ENCODE measurements around the gene KIAA1586. TPM values are rescaled to one million over a fixed set of nuclear protein-coding genes. Genes with fewer than 3 reads are reported as not detected.

KIAA1586 gene
- polyA plus RNA-seq, 1 donor (not counting 4 experiments of a cell fraction or from before 2014, with no cell fraction given), result 8.2 TPM

- no peaks in the 10 kb centered on the region for H3K9me3 ChIP-seq (ENCODE audit: control insufficient read depth, low read depth, low read length)
- FAIRE-seq, result no peak
- H3K36me3 ChIP-seq (ENCODE audit: control insufficient read depth in 2 of 2, extremely low read depth in 1 of 2, insufficient read depth in 2 of 2, low read length in 2 of 2), result peaks cover 2 to 11% of the 10 kb centered on the region in 2 experiments
These were observed 41.4 kb downstream of the KIAA1586 start for GRCh38 chr6:57087916-57088315.

GRCh38 chr6:57089265-57089664 is 42.8 kb downstream of the KIAA1586 start:
- Histone ChIP-seq H3K27ac (ENCODE audit: control insufficient read depth, insufficient read depth, low read length) (no peak overlapping the region), H3K9me3 (ENCODE audit: control insufficient read depth, low read depth, low read length) (no peaks in the 10 kb centered on the region), H3K79me2 (ENCODE audit: control insufficient read depth, insufficient read depth, low read length) (peaks cover 30% of the 10 kb centered on the region), H3K4me2 (ENCODE audit: control insufficient read depth, extremely low read depth, insufficient read depth, low read depth, low read length) (peak overlapping the region; percentile 84), H3K27me3 (ENCODE audit: control insufficient read depth, extremely low read depth, insufficient read depth, low read length) (no peaks in the 10 kb centered on the region), H4K20me1 (ENCODE audit: control insufficient read depth, extremely low read depth, insufficient read depth, low read length) (peaks cover 10% of the 10 kb centered on the region), H3K4me3 (ENCODE audit: control insufficient read depth in 2 of 3, extremely low read depth in 1 of 3, insufficient read depth in 2 of 3, low read depth in 1 of 3, low read length in 3 of 3) (peak overlapping the region in 2 of 3 experiments; percentile 37 to 74), H2AFZ (ENCODE audit: control insufficient read depth, low read length) (peak overlapping the region; percentile 84), H3K36me3 (ENCODE audit: control insufficient read depth in 2 of 2, extremely low read depth in 1 of 2, insufficient read depth in 2 of 2, low read length in 2 of 2) (peaks cover 2 to 16% of the 10 kb centered on the region in 2 experiments), H3K4me1 (ENCODE audit: control insufficient read depth, extremely low read depth, insufficient read depth, low read length) (peaks cover 29% of the 10 kb centered on the region), H3K9ac (ENCODE audit: control insufficient read depth, extremely low read depth, insufficient read depth, low read length) (no peak overlapping the region), H3K9me1 (ENCODE audit: control insufficient read depth, extremely low read depth, insufficient read depth, low read length) (no peaks in the 10 kb centered on the region)
- DNase-seq (ENCODE audit: low read depth, low spot score) (no peak), FAIRE-seq (no peak)
- TF ChIP-seq EZH2 (IDR thresholded peaks at IDR 0.05; ENCODE audit: low read length) (no peak), CTCF (optimal IDR thresholded peaks at IDR 0.05 in 1 of 3, IDR thresholded peaks at IDR 0.05 in 1 of 3, conservative IDR thresholded peaks at IDR 0.05 in 1 of 3; ENCODE audit: extremely low read depth in 1 of 3, insufficient read depth in 2 of 3, low read length in 3 of 3) (no peak)
- dilution Hi-C loops (cut with MboI; ENCODE audit: extremely low pct_ligation_motif_present, low sequenced_read_pairs), result no loop called here

More at GRCh38 chr6:57087916-57088315, 41.4 kb downstream of the KIAA1586 start:
- Histone ChIP-seq H3K4me2 (ENCODE audit: control insufficient read depth, extremely low read depth, insufficient read depth, low read depth, low read length) (no peak overlapping the region), H3K9me1 (ENCODE audit: control insufficient read depth, extremely low read depth, insufficient read depth, low read length) (no peaks in the 10 kb centered on the region), H3K9ac (ENCODE audit: control insufficient read depth, extremely low read depth, insufficient read depth, low read length) (no peak overlapping the region), H3K4me1 (ENCODE audit: control insufficient read depth, extremely low read depth, insufficient read depth, low read length) (peaks cover 21% of the 10 kb centered on the region), H2AFZ (ENCODE audit: control insufficient read depth, low read length) (no peak overlapping the region), H3K79me2 (ENCODE audit: control insufficient read depth, insufficient read depth, low read length) (peaks cover 16% of the 10 kb centered on the region), H3K4me3 (ENCODE audit: control insufficient read depth in 2 of 3, extremely low read depth in 1 of 3, insufficient read depth in 2 of 3, low read depth in 1 of 3, low read length in 3 of 3) (no peak overlapping the region), H3K27ac (ENCODE audit: control insufficient read depth, insufficient read depth, low read length) (no peak overlapping the region), H3K27me3 (ENCODE audit: control insufficient read depth, extremely low read depth, insufficient read depth, low read length) (no peaks in the 10 kb centered on the region), H4K20me1 (ENCODE audit: control insufficient read depth, extremely low read depth, insufficient read depth, low read length) (peaks cover 3% of the 10 kb centered on the region)
- no peak for DNase-seq (ENCODE audit: low read depth, low spot score)
- TF ChIP-seq EZH2 (IDR thresholded peaks at IDR 0.05; ENCODE audit: low read length) (no peak), CTCF (optimal IDR thresholded peaks at IDR 0.05 in 1 of 3, IDR thresholded peaks at IDR 0.05 in 1 of 3, conservative IDR thresholded peaks at IDR 0.05 in 1 of 3; ENCODE audit: extremely low read depth in 1 of 3, insufficient read depth in 2 of 3, low read length in 3 of 3) (no peak)
- dilution Hi-C loops (cut with MboI; ENCODE audit: extremely low pct_ligation_motif_present, low sequenced_read_pairs), result no loop called here
